NCI-H524 treated with DMSO at 0.1 percent for 48 hours (cell line): ENCODE data around the gene PRM2.
"Not testable (repeated sequence)": the region's sequence is repeated elsewhere in the genome, so short reads cannot be mapped to it uniquely, and the experiment has no call there.

ENCODE experiments used
- DNase-seq: peaks from one replicate; lab custom pipeline; 2025; lab: John Stamatoyannopoulos, UW

The PRM2 gene

GRCh38 chr16:11289696-11290095 is 13.4 kb upstream of the PRM2 start:
- not testable (repeated sequence) for DNase-seq

- DNase-seq: no peak
Measured at GRCh38 chr16:11289202-11289601, 12.9 kb upstream of the PRM2 start.

- DNase-seq: no peak
Measured at GRCh38 chr16:11285842-11286241, 9.6 kb upstream of the PRM2 start.

GRCh38 chr16:11283820-11284248 is 7.6 kb upstream of the PRM2 start:
- DNase-seq: no peak

- DNase-seq: no peak
Measured at GRCh38 chr16:11280616-11281522, 4.6 kb upstream of the PRM2 start, which contains the start of gene PRM1. PRM1 (minus strand) TSS chr16:11281330; CDS start chr16:11281238, 92 bp downstream.

- no peak for DNase-seq
Measured at GRCh38 chr16:11278681-11279628, 2.7 kb upstream of the PRM2 start.

GRCh38 chr16:11277607-11278337 is 1.5 kb upstream of the PRM2 start:
- no peak for DNase-seq

- DNase-seq: no peak
Measured at GRCh38 chr16:11276896-11277593, 765 bp upstream of the PRM2 start.

- DNase-seq: no peak
Measured at GRCh38 chr16:11274964-11275363, 1.3 kb downstream of the PRM2 start.

GRCh38 chr16:11273721-11274324 is 2.5 kb downstream of the PRM2 start:
- no peak for DNase-seq

GRCh38 chr16:11272921-11273720 is 3.2 kb downstream of the PRM2 start, which contains the start of gene PRM3:
PRM3 (minus strand) TSS chr16:11273629; CDS start chr16:11273595, 34 bp downstream.
- DNase-seq: no peak

GRCh38 chr16:11272484-11272883 is 3.8 kb downstream of the PRM2 start:
- no peak for DNase-seq

- no peak for DNase-seq
Measured at GRCh38 chr16:11271610-11272009, 4.7 kb downstream of the PRM2 start.

- DNase-seq: no peak
Measured at GRCh38 chr16:11270602-11271162, 5.6 kb downstream of the PRM2 start.

- DNase-seq: no peak
Measured at GRCh38 chr16:11268921-11269375, 7.3 kb downstream of the PRM2 start, which contains the start of gene TNP2. TNP2 (minus strand) TSS chr16:11269325; CDS start chr16:11269262, 63 bp downstream.

- no peak for DNase-seq
Measured at GRCh38 chr16:11265124-11265523, 11.2 kb downstream of the PRM2 start.

- DNase-seq: no peak
Measured at GRCh38 chr16:11264155-11264832, 12.0 kb downstream of the PRM2 start.

GRCh38 chr16:11263737-11264136 is 12.5 kb downstream of the PRM2 start:
- no peak for DNase-seq

- no peak for DNase-seq
Measured at GRCh38 chr16:11262915-11263314, 13.4 kb downstream of the PRM2 start.
